Neural cell (in vitro differentiated cells): ENCODE data around the gene SIK3. TPM values are rescaled to one million over a fixed set of nuclear protein-coding genes. Genes with fewer than 3 reads are reported as not detected.

Experiments used
- H2AFZ ChIP-seq: fragments of 200-600, 300-800 bp; sonication (generic), shearing (Covaris generic); 2 replicates; pipeline ENCODE4 v1.6.0; 2014; ENCODE audit warnings: low read depth, mild to moderate bottlenecking, antibody characterized with exemption, low read length, moderate library complexity
- H3F3A ChIP-seq: fragments of 200-600 bp; shearing (Covaris generic); 2 replicates; pipeline ENCODE4 v1.6.1; 2016; ENCODE audit warnings: mild to moderate bottlenecking, moderate library complexity, mixed read lengths, antibody characterized with exemption, low read length; ENCODE audit not compliant: insufficient read depth, poor library complexity, severe bottlenecking
- H3K27ac ChIP-seq: fragments of 200-600, 300-800 bp; sonication (generic), shearing (Covaris generic); 2 replicates; pipeline ENCODE4 v1.5.1; 2014; ENCODE audit warnings: mild to moderate bottlenecking, low read length, moderate library complexity
- H3K27me3 ChIP-seq: fragments of 300-800, 200-600 bp; sonication (generic), shearing (Covaris generic); 2 replicates; pipeline ENCODE4 v1.6.0; 2014; ENCODE audit warnings: mild to moderate bottlenecking, low read depth, low read length, moderate library complexity; ENCODE audit not compliant: insufficient read depth
- H3K36me3 ChIP-seq: fragments of 300-800, 200-600 bp; sonication (generic), shearing (Covaris generic); 2 replicates; pipeline ENCODE4 v1.5.1; 2014; ENCODE audit warnings: mild to moderate bottlenecking, antibody characterized with exemption, low read length, moderate library complexity; ENCODE audit not compliant: insufficient read depth
- H3K4me2 ChIP-seq: fragments of 300-800, 200-600 bp; sonication (generic), shearing (Covaris generic); 2 replicates; pipeline ENCODE4 v1.6.0; 2014; ENCODE audit warnings: mild to moderate bottlenecking, low read length
- H3K4me3 ChIP-seq: fragments of 300-800, 200-600 bp; sonication (generic), shearing (Covaris generic); 2 replicates; pipeline ENCODE4 v1.5.1; 2014; ENCODE audit warnings: mild to moderate bottlenecking, low read length, moderate library complexity
- H3K79me2 ChIP-seq: fragments of 200-600 bp; shearing (Covaris generic); replicated peaks from 2 replicates; pipeline ENCODE4 v1.6.0; 2014; ENCODE audit warnings: mild to moderate bottlenecking, low read length, moderate library complexity; ENCODE audit not compliant: insufficient read depth
- H3K9ac ChIP-seq: fragments of 300-800, 200-600 bp; sonication (generic), shearing (Covaris generic); 2 replicates; pipeline ENCODE4 v1.6.1; 2016; ENCODE audit warnings: mild to moderate bottlenecking, low read length, mixed read lengths
- H3K9me2 ChIP-seq: fragments of 200-600 bp; shearing (Covaris generic); 2 replicates; pipeline ENCODE4 v1.6.1; 2016; ENCODE audit warnings: mild to moderate bottlenecking, low read length, mixed read lengths; ENCODE audit not compliant: insufficient read depth
- H3K9me3 ChIP-seq: fragments of 200-600, 300-800 bp; sonication (generic), shearing (Covaris generic); 2 replicates; pipeline ENCODE4 v1.6.1; 2016; ENCODE audit warnings: mild to moderate bottlenecking, mixed run types, low read length, moderate library complexity, mixed read lengths
- H4K20me1 ChIP-seq: fragments of 200-600 bp; shearing (Covaris generic); 2 replicates; pipeline ENCODE4 v1.6.1; 2016; ENCODE audit warnings: mild to moderate bottlenecking, mixed run types; ENCODE audit not compliant: insufficient read depth
- CTCF ChIP-seq: fragments of 450-650 bp; IDR thresholded peaks from 2 replicates; pipeline ENCODE4 v1.5.1; 2014; ENCODE audit warnings: antibody characterized with exemption, mild to moderate bottlenecking, moderate library complexity; ENCODE audit not compliant: poor library complexity, severe bottlenecking
- EP300 ChIP-seq: fragments of 450-650 bp; conservative IDR thresholded peaks from 2 replicates; pipeline ENCODE4 v1.6.1; 2014; ENCODE audit warnings: antibody characterized with exemption, mild to moderate bottlenecking, moderate library complexity; ENCODE audit not compliant: poor library complexity, severe bottlenecking
- EZH2 ChIP-seq: fragments of 200-600, 300-800 bp; shearing (Covaris generic), sonication (generic); IDR thresholded peaks from 2 replicates; pipeline ENCODE4 v1.6.1; 2014; ENCODE audit warnings: antibody characterized with exemption, low read length, borderline replicate concordance, mild to moderate bottlenecking; ENCODE audit not compliant: insufficient read depth, poor library complexity, severe bottlenecking
- MXI1 ChIP-seq: fragments of 450-650 bp; conservative IDR thresholded peaks from 2 replicates; pipeline ENCODE4 v1.6.1; 2014; ENCODE audit warnings: antibody characterized with exemption, mild to moderate bottlenecking; ENCODE audit not compliant: poor library complexity, severe bottlenecking
- POLR2AphosphoS5 ChIP-seq: IDR thresholded peaks from 2 replicates; pipeline ENCODE4 v1.6.1; 2012
- RAD21 ChIP-seq: fragments of 450-650 bp; conservative IDR thresholded peaks from 2 replicates; pipeline ENCODE4 v1.6.1; 2014; ENCODE audit warnings: antibody characterized with exemption, mild to moderate bottlenecking, moderate library complexity
- REST ChIP-seq: IDR thresholded peaks from 2 replicates; pipeline ENCODE4 v1.6.1; 2012; ENCODE audit warnings: borderline replicate concordance
- SMC3 ChIP-seq: fragments of 450-650 bp; conservative IDR thresholded peaks from 2 replicates; pipeline ENCODE4 v1.6.1; 2014; ENCODE audit warnings: antibody characterized with exemption, mild to moderate bottlenecking, moderate library complexity; ENCODE audit not compliant: poor library complexity
- TAF1 ChIP-seq: IDR thresholded peaks from 2 replicates; pipeline ENCODE4 v1.6.1; 2012; ENCODE audit warnings: low read depth
- polyA plus RNA-seq: library from polyadenylated mRNA; depleted of rRNA; stranded (reverse); fragments of >200 nt; gene quantifications from 2 replicates; pipeline ENCODE4 v1.2.3, GENCODE V29; 2014

Gene SIK3
- polyA plus RNA-seq, 1 donor from 2014 or later: 11.2 TPM

DNA sequence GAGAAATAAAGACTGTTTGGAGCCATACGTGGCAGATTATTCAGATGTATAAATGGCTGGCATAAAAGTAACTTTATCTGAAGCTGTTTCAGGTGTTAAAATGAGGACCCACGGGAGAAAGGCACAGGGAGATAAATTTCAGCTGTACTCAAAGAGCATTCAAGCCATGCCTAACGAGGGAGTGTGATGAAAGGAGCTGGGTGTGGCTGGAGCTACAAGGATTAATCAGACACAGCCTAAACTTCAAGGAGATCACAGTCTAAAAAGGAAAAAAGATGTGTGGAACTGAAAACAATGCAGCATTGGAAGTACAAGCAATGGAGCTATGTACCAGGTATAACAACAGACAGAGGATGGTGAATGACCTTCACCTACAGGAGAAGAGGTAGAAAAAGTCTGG is 140.0 kb downstream of the SIK3 start:
- Histone ChIP-seq H3K9me3 (no peaks in the 10 kb centered on the region), H3K9me2 (no peaks in the 10 kb centered on the region), H3K79me2 (no peaks in the 10 kb centered on the region), H3F3A (no peaks in the 10 kb centered on the region), H3K27me3 (no peaks in the 10 kb centered on the region), H3K36me3 (no peaks in the 10 kb centered on the region), H3K27ac (no peak overlapping the region), H2AFZ (no peak overlapping the region), H3K4me3 (no peak overlapping the region), H3K4me2 (no peak overlapping the region), H3K9ac (no peak overlapping the region), H4K20me1 (no peaks in the 10 kb centered on the region)
- TF ChIP-seq CTCF (no peak), RAD21 (no peak), MXI1 (no peak), EZH2 (no peak), POLR2AphosphoS5 (no peak)

GRCh38 chr11:116955949-116956348 is 142.3 kb downstream of the SIK3 start:
- Histone ChIP-seq H3K9me2 (no peaks in the 10 kb centered on the region), H4K20me1 (no peaks in the 10 kb centered on the region), H3K79me2 (no peaks in the 10 kb centered on the region), H3K9ac (no peak overlapping the region), H3K27ac (no peak overlapping the region), H3K4me2 (no peak overlapping the region), H3K4me3 (no peak overlapping the region), H2AFZ (no peak overlapping the region), H3K36me3 (no peaks in the 10 kb centered on the region), H3F3A (no peaks in the 10 kb centered on the region), H3K9me3 (no peaks in the 10 kb centered on the region), H3K27me3 (no peaks in the 10 kb centered on the region)
- TF ChIP-seq EP300: no peak
- no peak for TF ChIP-seq SMC3
- no peak for TF ChIP-seq TAF1
- TF ChIP-seq RAD21: no peak
- TF ChIP-seq REST: no peak
- TF ChIP-seq MXI1: no peak
- no peak for TF ChIP-seq CTCF
- TF ChIP-seq POLR2AphosphoS5: no peak
- no peak for TF ChIP-seq EZH2
